Activated CD4-positive, alpha-beta T cell treated with anti-CD3 and anti-CD28 coated beads, Interleukin-2, amount 50 U/mL, for 4 hours (primary cell): ENCODE data around the gene SLC10A2.

Experiments
- DNase-seq, 2 experiments: peaks; one replicate each; pipeline ENCODE4 v3.0.0-alpha.2; 2020

Gene SLC10A2

DNA sequence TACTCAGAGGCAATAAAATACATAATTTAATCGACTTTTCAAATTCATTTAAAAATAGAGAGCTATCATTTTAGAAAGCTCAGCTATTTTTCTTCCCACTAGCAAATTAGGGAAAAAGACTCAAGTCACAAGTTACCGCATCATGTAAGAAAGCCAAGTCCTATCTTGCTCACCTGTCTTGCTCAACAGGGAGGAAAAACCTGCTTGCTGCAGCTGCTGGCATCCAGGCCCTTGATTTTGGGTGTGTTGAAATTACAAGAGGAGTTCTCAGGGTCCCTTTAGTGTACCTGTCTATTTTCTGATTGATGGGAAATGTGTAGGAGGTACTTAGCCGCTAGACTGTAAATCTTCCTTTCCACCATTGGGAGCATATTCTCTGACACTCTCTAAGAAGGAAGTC, 22.2 kb downstream of the SLC10A2 start:
- no peak for DNase-seq

DNA sequence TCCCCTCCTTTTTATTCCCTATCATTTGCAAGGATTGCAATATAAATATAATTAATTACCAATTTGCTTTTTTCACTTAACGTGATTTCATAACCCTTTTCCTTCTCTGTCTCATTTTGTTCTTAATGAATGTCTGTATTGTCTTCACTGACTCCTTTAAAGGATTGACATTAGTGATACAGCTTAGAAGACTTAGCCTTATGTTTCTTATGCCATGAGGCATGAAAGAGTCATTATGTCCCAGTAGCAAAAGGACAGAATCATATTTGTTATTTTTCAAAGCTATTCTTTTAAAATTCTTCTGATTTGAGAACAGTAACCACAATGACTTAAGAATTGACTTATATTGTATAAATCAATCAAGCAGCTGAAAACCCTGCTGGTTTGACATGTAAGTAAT, 26.2 kb downstream of the SLC10A2 start:
- DNase-seq = no peak

DNA sequence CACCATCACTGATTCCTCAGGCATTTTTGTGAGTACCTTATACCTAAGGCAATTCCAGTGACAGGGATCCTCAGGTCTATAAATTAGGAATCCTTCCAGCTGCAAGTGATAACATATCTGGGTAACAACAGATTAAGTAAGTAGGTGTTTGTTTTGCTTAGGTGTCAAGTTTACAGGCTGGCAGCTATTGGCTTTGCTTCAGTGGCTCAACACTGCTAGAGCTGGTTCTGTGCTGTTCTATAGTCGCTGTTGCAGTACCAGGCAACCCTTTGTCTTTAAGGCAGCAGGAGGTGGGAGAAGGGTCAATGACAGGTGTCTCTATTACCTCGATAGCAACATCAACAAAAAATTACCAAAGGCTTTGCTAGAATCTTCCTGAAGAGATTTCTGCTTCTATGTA, 27.0 kb downstream of the SLC10A2 start:
- no peak for DNase-seq

DNA sequence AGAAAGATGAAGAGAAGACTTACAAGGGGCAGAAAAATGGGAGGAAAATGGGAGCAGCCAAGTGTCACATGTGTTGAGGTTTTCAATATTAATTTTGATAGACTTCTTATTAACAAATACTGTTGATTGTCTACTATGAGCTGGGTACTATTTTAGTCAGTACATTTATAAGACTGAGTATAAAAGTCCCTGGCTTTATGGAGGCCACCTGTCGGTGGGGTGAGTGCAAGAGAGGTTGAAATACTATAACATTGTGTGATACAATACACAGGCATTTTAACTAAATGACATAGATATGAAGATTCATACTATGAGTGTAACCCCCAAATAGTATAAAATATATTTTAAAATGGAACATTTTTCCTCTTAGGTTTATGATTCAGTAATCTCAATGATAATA, 29.9 kb downstream of the SLC10A2 start:
- DNase-seq = no peak

DNA sequence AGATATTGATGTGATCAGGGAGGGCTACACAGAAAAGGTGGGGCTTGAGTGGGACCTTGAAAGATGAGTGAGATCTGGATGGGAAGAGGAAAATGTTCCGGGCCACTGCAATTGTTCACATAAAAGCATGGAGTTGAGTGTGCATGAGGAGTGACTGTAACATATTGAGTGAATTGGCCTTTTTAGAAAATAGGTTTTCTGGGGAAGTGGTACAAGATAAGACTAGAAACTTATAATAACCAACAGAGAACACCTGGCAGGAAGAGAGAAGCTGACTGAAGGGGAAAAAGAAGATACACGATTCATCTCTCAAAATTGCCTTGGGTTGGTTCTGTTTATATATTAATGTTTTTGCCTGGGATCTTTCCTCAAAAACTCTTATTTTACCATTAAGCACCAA, 32.2 kb downstream of the SLC10A2 start:
- no peak for DNase-seq

DNA sequence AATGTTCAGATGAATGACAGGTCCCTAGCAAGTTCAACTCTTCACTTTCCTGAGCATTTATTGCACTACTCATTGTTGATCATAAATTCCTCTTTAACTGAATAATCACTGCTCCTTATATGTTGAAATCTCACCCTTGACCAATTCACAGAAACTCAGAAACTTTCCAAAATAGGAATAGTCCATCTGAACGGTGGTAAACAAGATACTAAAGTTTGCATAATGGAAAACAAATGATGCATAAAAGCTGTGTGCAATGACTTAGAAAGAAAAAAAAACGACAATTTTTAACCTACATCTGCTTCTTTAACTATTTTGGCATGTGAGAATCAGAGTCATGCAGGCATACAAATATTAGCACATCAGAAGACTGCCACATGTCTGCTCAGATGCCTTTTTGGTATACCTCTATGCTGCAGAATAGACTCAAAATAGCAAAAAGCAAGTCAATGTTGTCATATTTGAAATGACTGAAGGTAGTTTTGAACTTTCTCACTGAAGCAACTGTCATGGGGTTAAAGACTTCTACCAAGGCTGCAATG, 34.8 kb downstream of the SLC10A2 start:
- DNase-seq = no peak

DNA sequence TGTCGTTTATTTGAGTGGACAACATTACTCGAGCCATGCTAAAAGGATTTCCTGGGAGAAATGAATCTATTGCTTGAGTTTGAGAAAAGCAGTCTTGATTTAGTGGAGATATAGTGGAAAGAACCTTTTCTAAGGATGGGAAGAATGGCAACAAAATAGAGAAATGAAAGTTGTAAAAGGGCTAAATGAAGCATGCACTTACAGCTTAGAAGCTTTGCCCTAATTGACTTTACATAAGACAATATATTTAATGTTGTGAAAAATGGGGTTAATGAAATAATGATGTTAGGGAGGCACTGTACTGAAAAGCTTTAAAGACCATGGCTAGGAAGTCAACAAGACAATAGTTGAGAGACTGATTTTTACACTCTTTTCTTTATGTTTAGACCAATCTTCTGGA, 35.4 kb downstream of the SLC10A2 start:
- no peak for DNase-seq

DNA sequence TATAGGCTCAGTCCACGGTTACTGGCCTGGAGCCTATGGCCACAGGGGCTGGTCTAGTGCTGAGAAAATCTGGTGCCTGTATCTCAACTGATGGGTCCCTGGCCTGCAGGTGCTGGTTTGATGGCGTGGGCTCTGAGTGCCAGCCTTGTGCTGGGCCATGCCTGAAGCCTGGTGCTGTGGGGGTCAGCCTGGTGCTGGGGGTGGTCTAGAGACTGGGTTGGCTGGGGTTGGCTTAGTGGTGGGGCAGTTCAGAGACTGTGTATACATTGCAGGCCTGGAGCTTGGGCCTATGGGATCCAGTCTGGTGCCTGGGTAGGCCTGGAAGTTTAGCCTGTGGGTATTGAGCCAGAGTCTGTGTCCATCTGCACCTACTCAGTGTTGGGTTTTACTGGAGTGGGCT, 36.4 kb downstream of the SLC10A2 start:
- DNase-seq = no peak

DNA sequence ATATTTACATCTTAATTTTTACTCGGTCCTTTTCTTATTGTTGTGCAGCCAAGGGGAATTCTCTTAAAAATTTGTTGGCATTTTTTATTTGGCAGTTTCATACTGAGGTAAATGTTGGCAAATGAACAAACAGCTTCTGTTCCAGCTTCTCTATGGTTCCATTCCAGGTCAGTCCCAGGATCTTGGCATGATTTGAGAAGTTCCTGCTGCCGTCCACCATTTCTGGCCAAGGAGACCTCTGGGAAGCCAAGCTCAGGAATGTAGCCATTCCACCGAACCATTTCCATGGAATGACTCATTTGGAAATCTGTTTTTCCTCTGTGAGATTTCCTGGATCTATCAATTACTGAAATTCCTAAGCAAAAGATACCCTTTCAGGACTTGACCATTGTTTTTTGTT, 43.9 kb downstream of the SLC10A2 start:
- no peak for DNase-seq

DNA sequence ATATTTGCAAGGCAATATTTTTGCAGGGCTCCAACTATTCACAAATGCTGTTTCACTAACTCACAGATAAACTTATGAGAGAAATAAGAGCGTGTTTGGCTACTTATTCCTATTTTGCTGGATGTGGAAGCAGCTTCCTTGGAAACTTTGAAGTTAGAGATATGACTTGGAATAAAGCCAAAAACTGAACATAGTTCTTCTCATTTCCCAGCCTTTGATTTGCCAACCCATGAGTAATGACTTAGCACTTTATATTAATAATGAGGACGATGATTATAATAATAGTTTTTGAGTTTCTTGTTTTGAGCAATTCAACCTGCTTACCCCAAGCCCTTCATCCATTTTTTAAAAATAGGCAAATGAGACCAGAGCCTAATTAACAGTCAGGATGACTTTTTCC, 47.7 kb downstream of the SLC10A2 start:
- no peak for DNase-seq

DNA sequence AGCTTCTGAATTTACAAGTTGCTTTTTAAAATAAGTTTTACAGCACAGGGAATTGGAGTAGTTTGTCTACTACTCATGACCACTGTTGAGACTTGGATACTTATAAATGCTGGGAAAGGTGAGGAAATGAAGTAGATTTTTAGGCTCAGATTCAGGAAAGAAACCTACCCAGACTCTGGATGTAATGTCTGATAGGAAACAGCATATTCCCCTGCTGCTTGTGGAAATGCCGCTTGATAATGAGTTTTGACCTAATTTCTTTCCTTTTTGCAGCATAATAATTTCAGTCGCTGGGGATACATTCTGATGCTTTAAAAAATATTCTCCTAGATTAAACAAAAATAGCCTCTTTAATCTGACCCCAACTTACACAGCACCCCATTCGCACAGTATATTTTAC, 53.6 kb downstream of the SLC10A2 start:
- DNase-seq = no peak

DNA sequence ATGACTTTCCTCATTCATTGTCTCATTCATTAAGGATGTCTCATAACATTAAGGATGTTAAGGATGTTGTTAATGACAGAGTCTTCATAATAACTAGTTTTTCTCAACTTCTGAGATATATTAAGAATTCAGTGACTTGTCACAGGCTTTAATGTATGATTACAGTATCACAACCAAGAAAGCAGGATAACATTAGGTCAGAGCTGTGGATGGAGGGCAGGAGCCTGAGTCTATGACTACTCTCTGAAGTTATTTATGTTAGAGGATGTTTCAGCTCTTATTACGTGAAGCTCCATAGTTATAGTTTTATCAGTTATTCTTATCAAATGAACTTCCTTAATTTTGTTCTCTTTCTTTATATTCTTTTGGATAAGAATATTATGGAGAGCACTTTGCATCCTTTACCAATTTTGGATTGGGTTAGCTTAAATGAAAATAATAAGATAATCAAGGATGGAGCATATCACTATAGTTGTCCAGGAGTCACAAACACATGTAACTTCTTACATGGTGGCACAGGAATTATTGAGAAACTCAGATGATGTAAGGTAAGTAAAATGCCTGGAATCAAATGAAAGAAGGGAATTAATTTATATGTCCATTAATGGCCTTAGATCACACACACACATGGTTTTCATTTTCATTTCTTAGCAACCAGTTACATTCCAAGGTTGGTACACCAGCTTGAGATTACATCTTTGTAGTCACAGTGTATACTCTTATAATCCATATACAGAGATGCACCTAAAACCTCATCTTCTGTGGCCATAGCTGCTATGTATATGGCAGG, 57.0 kb downstream of the SLC10A2 start:
- DNase-seq = no peak

DNA sequence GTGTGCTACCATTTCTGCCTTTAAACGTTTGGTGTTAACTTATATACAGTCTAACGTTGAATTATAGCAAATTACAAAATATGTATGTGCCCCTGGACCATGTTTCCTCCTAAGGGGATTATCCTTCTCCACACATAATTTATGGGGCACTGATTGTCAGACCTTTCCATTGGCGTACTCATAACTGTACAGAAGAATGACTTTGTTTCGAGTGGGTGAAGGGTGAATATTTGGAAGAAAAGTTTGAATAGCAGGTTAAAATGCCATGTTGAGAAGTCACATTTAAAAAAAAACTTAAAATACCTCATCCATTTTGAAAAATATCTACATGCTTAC, 58.8 kb downstream of the SLC10A2 start:
- DNase-seq = no peak

DNA sequence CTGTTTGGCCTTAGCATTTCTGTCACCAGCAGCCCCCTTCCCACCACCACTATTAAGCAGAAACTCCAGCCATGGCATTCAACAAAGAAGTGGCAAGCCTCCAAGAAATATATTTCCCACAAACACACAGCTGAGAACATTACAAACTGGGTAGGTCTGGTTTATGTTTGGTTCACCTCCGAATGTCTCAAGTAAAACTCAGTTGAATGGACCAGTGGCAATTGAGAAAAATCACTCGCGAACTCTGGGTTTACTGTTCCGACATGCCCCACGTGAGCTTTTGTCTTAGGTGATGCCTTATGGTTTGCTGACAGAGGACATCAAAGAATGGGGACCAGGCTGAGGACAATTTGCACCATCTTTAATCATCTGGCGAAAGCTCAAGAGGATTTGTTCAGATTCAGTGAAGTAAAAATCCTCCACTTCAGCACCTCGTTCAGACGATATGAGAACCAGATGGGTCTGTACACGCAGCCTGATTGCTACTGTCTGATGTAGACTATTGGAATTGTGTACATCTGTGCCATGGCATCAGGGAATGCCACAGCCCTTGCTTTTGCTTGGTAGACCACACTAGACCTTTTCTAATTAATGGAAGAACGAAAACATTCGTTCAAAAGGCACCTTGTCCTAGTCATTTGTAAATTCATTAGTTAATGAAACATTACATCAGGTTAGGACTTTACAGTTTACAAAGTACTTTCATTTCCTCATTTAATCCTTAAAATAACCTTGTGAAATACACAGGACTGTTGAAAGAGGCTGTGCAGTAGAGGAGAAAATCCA, 59.4 kb downstream of the SLC10A2 start:
- no peak for DNase-seq

DNA sequence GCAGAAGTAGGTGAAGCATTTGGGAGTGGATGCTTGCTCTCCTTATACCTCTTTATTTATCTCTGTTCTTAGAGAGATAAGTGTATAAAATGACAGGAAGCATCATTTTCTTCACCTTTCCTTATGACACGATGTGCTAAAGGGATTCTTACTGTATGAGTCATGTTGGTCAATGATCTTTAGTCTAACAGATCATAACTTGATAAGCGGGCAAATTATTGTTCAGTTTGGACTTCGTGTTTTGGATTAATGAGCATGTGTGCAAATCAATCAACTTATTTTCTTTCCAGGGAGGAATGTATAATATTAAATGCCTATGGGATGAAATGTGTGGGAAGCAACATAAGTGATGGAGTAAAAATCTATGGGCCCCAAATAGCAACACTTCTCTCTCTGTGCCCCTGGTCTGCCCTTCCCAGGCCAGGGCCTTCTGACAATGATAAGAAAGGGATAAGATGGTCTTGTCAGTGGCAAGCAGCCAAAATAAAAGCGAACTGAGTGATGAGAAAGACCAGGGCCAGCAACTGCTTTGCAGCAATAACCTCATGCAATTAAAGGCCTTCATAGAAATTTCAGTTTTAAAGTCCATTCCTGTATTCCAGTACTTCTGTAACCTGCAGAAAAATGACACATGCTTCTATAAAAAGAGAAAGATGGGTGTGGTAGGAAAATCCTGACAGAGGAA, 61.4 kb downstream of the SLC10A2 start:
- no peak for DNase-seq

DNA sequence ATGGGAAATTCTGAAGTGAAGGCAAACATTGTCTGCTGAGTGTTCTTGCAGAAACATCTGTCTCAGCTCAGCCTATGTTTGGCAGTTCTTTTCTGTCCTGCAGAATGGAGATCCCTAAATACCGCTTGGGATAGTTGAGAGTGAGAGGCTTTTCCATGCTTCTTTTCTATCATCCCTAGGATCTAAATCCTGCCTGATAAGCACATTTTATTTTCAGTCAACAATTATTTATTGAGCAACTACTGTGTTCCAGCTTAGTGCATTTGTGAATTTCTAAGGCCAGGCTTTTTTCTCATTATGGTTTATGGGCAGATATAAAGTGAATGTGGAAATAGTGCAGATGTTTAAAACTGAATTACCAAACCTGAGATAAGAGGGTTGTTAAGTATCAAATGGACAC, 62.6 kb downstream of the SLC10A2 start:
- DNase-seq = no peak

DNA sequence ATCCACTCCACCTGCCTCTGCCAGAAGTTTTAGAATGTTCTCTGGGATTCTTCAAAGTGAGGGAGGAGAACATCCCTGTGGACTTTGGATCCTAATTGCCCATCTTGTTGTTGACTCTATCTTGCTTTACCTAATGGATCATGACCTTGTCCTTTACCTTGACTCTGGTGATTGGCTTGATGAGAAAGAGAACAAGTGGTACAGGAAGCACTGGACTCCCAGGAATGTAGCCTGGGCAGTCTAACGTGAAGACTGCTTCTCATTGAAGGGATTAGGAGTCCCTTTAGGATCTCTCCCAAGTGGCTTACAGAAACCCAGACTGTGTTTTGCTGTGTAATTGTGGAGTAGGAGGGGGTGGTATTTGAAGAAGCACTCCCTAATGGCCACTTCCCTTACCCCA, 63.9 kb downstream of the SLC10A2 start:
- no peak for DNase-seq

DNA sequence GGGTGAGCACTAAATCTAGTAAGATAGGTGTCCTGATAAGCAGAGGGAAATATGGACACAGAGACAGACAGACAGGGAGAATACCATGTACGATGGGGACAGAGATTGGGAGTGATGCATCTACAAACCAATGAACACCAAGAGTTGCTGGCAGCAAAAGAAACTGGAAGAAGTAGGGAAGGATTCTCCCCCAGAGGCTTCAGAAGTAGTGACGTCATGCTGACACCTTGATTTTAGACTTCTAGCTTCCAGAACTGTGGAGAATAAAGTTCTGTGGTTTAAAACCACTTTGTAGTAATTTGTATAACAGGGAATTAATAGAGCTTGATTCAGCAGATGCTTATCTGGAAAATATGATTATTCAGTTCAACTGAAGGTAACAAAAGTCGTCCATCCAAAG, 66.1 kb downstream of the SLC10A2 start:
- no peak for DNase-seq

DNA sequence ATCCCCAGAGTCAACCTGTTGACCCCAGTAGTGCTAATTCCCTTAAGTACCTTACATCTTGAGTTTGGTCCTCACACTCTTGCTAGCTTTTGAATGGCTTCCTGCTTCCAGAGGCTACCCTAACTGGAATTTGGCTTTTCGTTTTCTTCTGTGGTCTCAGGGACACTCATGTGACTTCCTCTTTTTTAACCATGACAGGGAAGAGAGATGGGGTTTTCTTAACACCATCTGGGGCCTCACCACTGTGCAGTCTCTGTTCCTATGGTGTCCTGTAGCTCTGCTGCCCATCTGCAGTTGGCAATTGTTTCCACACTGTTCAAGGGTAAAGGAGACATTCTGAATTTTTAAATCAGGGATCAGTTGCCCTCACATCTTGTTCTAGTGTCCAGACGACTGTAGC, 66.7 kb downstream of the SLC10A2 start:
- DNase-seq = no peak
